Measurements from ENCODE around the gene PPP1R37. TPM values are rescaled to one million over a fixed set of nuclear protein-coding genes. Genes with fewer than 3 reads are reported as not detected.

PPP1R37 gene
- total and polyA plus RNA-seq, 2 donors (not counting 1 experiment from before 2014, with no cell fraction given), result 11.3 to 36.0 TPM

DNA sequence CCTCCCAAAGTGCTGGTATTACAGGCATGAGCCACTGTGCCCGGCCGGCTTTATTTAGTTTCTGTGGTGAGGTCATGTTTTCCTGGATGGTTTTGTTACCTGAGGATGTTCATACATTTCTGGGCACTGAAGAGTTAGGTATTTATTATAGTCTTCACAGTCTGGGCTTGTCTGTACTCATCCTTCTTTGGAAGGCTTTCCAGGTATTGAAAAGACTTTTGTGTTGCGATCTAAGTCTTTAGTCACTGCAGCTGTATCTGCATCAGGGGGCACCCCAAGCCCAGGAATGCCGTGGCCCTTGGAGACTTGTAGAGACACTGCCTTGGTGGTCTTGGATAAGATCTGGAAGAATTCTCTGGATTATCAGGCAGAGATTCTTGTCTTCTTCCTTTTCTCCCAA is 98.4 kb downstream of the PPP1R37 start:
- no peaks in the 10 kb centered on the region for H3K9me3 ChIP-seq (ENCODE audit: control insufficient read depth, insufficient read depth, low read depth, low read length)
- H4K20me1 ChIP-seq (ENCODE audit: control insufficient read depth, extremely low read depth, insufficient read depth, low read length), result no peaks in the 10 kb centered on the region
- H3K4me3 ChIP-seq (replicated peaks in 1 of 4; ENCODE audit: control extremely low read depth in 1 of 4, insufficient read depth in 1 of 4, low read depth in 3 of 4, low read length in 4 of 4), result no peak overlapping the region
- no peaks in the 10 kb centered on the region for H3K36me3 ChIP-seq (ENCODE audit: control insufficient read depth, insufficient read depth, low read length)
- no peaks in the 10 kb centered on the region for H3K27me3 ChIP-seq (ENCODE audit: control insufficient read depth, insufficient read depth, low read length)
- H3K79me2 ChIP-seq (ENCODE audit: control insufficient read depth, insufficient read depth, low read length), result no peaks in the 10 kb centered on the region
- H2AFZ ChIP-seq (ENCODE audit: low read length), result no peak overlapping the region
- no peak overlapping the region for H3K9ac ChIP-seq (ENCODE audit: insufficient read depth, low read length)
- H3K4me2 ChIP-seq (ENCODE audit: extremely low read depth, insufficient read depth, low read length), result no peak overlapping the region
- peaks cover 2% of the 10 kb centered on the region for H3K4me1 ChIP-seq (ENCODE audit: control insufficient read depth, extremely low read depth, insufficient read depth, low read length)
- TF ChIP-seq EZH2 (IDR thresholded peaks at IDR 0.05; ENCODE audit: low read length, missing control alignments), result no peak
- TF ChIP-seq CTCF (conservative IDR thresholded peaks at IDR 0.05 in 1 of 2, IDR thresholded peaks at IDR 0.05 in 1 of 2; ENCODE audit: low read depth in 1 of 2, low read length in 2 of 2), result no peak
- H3K27ac ChIP-seq (ENCODE audit: insufficient read depth, low read length), result no peak overlapping the region
- no peak for DNase-seq (ENCODE audit: low read depth in 2 of 2)

GRCh38 chr19:45195764-45196163 is 102.8 kb downstream of the PPP1R37 start:
- Histone ChIP-seq H4K20me1 (ENCODE audit: control insufficient read depth, extremely low read depth, insufficient read depth, low read length) (no peaks in the 10 kb centered on the region), H3K79me2 (ENCODE audit: control insufficient read depth, insufficient read depth, low read length) (no peaks in the 10 kb centered on the region), H3K36me3 (ENCODE audit: control insufficient read depth, insufficient read depth, low read length) (no peaks in the 10 kb centered on the region), H3K4me3 (replicated peaks in 1 of 4; ENCODE audit: control extremely low read depth in 1 of 4, insufficient read depth in 1 of 4, low read depth in 3 of 4, low read length in 4 of 4) (no peak overlapping the region), H3K4me1 (ENCODE audit: control insufficient read depth, extremely low read depth, insufficient read depth, low read length) (peaks cover 2% of the 10 kb centered on the region), H3K27ac (ENCODE audit: insufficient read depth, low read length) (peak overlapping the region; percentile 27), H3K27me3 (ENCODE audit: control insufficient read depth, insufficient read depth, low read length) (no peaks in the 10 kb centered on the region), H3K9ac (ENCODE audit: insufficient read depth, low read length) (no peak overlapping the region), H3K9me3 (ENCODE audit: control insufficient read depth, insufficient read depth, low read depth, low read length) (no peaks in the 10 kb centered on the region), H2AFZ (ENCODE audit: low read length) (no peak overlapping the region), H3K4me2 (ENCODE audit: extremely low read depth, insufficient read depth, low read length) (peak overlapping the region; percentile 13)
- peak in 1 of 2 donors; percentile 43 for DNase-seq (ENCODE audit: low read depth in 2 of 2)
- no peak for TF ChIP-seq CTCF (conservative IDR thresholded peaks at IDR 0.05 in 1 of 2, IDR thresholded peaks at IDR 0.05 in 1 of 2; ENCODE audit: low read depth in 1 of 2, low read length in 2 of 2)
- no peak for TF ChIP-seq EZH2 (IDR thresholded peaks at IDR 0.05; ENCODE audit: low read length, missing control alignments)

Other genes starting within 250 kb of the PPP1R37 start
- 50.3 and 70.7 TPM in 2 replicates for gene NECTIN2, start 246.9 kb upstream of the PPP1R37 start, total RNA-seq
- gene NECTIN2, start 246.9 kb upstream of the PPP1R37 start, polyA plus RNA-seq, result 59.4 and 77.4 TPM in 2 replicates
- gene TOMM40, start 201.9 kb upstream of the PPP1R37 start, total RNA-seq, result 21.8 and 24.4 TPM in 2 replicates
- 32.1 and 57.7 TPM in 2 replicates for gene TOMM40, start 201.9 kb upstream of the PPP1R37 start, polyA plus RNA-seq
- gene APOE, start 187.4 kb upstream of the PPP1R37 start, total RNA-seq, result 35.0 and 339 TPM in 2 replicates
- gene APOE, start 187.4 kb upstream of the PPP1R37 start, polyA plus RNA-seq, result 1.5 and 13.4 TPM in 2 replicates
- 2.3 and 8.0 TPM in 2 replicates for gene APOC1, start 178.6 kb upstream of the PPP1R37 start, total RNA-seq
- gene APOC1, start 178.6 kb upstream of the PPP1R37 start, polyA plus RNA-seq, result 1.3 and 2.6 TPM in 2 replicates
- not detected in 2 replicates for gene APOC4, start 150.9 kb upstream of the PPP1R37 start, total RNA-seq
- gene APOC4, start 150.9 kb upstream of the PPP1R37 start, polyA plus RNA-seq, result not detected in 2 replicates
- not detected in 2 replicates for gene APOC2, start 147.1 kb upstream of the PPP1R37 start, total RNA-seq
- not detected in 2 replicates for gene APOC2, start 147.1 kb upstream of the PPP1R37 start, polyA plus RNA-seq
- 34.7 and 46.7 TPM in 2 replicates for gene CLPTM1, start 137.8 kb upstream of the PPP1R37 start, total RNA-seq
- 54.4 and 86.0 TPM in 2 replicates for gene CLPTM1, start 137.8 kb upstream of the PPP1R37 start, polyA plus RNA-seq
- gene RELB, start 91.7 kb upstream of the PPP1R37 start, total RNA-seq, result 9.2 and 11.7 TPM in 2 replicates
- 2.0 and 2.3 TPM in 2 replicates for gene RELB, start 91.7 kb upstream of the PPP1R37 start, polyA plus RNA-seq
- 12.1 and 15.7 TPM in 2 replicates for gene CLASRP, start 54.1 kb upstream of the PPP1R37 start, total RNA-seq
- 12.1 and 17.9 TPM in 2 replicates for gene CLASRP, start 54.1 kb upstream of the PPP1R37 start, polyA plus RNA-seq
- gene ZNF296, start 16.7 kb upstream of the PPP1R37 start, total RNA-seq, result not detected in 2 replicates
- gene ZNF296, start 16.7 kb upstream of the PPP1R37 start, polyA plus RNA-seq, result 0.03 and 0.08 TPM in 2 replicates
- 12.3 and 15.7 TPM in 2 replicates for gene GEMIN7, start 13.9 kb upstream of the PPP1R37 start, total RNA-seq
- 18.0 and 19.0 TPM in 2 replicates for gene GEMIN7, start 13.9 kb upstream of the PPP1R37 start, polyA plus RNA-seq
- 0.17 and 0.26 TPM in 2 replicates for gene NKPD1, start 67.8 kb downstream of the PPP1R37 start, total RNA-seq
- 0.01 TPM in 1 of 2 replicates, not detected in the other for gene NKPD1, start 67.8 kb downstream of the PPP1R37 start, polyA plus RNA-seq
- 15.9 and 20.0 TPM in 2 replicates for gene TRAPPC6A, start 85.1 kb downstream of the PPP1R37 start, total RNA-seq
- gene TRAPPC6A, start 85.1 kb downstream of the PPP1R37 start, polyA plus RNA-seq, result 4.5 and 9.3 TPM in 2 replicates
- gene BLOC1S3, start 85.6 kb downstream of the PPP1R37 start, total RNA-seq, result 2.6 and 3.8 TPM in 2 replicates
- gene BLOC1S3, start 85.6 kb downstream of the PPP1R37 start, polyA plus RNA-seq, result 5.2 and 5.6 TPM in 2 replicates
- under 0.01 TPM in 1 of 2 replicates, not detected in the other for gene EXOC3L2, start 152.2 kb downstream of the PPP1R37 start, total RNA-seq
- not detected in 2 replicates for gene EXOC3L2, start 152.2 kb downstream of the PPP1R37 start, polyA plus RNA-seq
- 7.4 and 8.9 TPM in 2 replicates for gene MARK4, start 158.1 kb downstream of the PPP1R37 start, total RNA-seq
- gene MARK4, start 158.1 kb downstream of the PPP1R37 start, polyA plus RNA-seq, result 14.1 and 19.5 TPM in 2 replicates
- not detected in 2 replicates for gene CKM, start 229.7 kb downstream of the PPP1R37 start, total RNA-seq
- gene CKM, start 229.7 kb downstream of the PPP1R37 start, polyA plus RNA-seq, result 0.03 TPM in 1 of 2 replicates, not detected in the other
- gene KLC3, start 247.6 kb downstream of the PPP1R37 start, total RNA-seq, result 0.17 TPM in 1 of 2 replicates, not detected in the other
- gene KLC3, start 247.6 kb downstream of the PPP1R37 start, polyA plus RNA-seq, result 0.09 TPM in 1 of 2 replicates, not detected in the other

Data from fibroblast of lung (primary cell).